Hematopoietic multipotent progenitor cell treated with erythropoietin and hydrocortisone succinate and interleukin-3 and kit ligand, for 6 days (in vitro differentiated cells): ENCODE results near the gene GUCA1C.

Source experiments
- DNase-seq: peaks from one replicate; pipeline ENCODE4 v3.0.0-alpha.2; 2015

Gene GUCA1C

GRCh38 chr3:108953700-108954099, at the start of gene GUCA1C:
Gene GUCA1C (minus strand): TSS chr3:108953879. CDS start chr3:108953762, 117 bp downstream.
- DNase-seq, result no peak

- no peak for DNase-seq
Measured at GRCh38 chr3:108998436-108998835, 44.8 kb upstream of the GUCA1C start.

- DNase-seq, result peak; percentile 1
Measured at GRCh38 chr3:108985844-108986243, 32.2 kb upstream of the GUCA1C start.

- DNase-seq, result no peak
Measured at GRCh38 chr3:108983051-108983450, 29.4 kb upstream of the GUCA1C start.

GRCh38 chr3:108976058-108976457, 22.4 kb upstream of the GUCA1C start:
- DNase-seq, result no peak

- DNase-seq, result no peak
Measured at GRCh38 chr3:108973019-108973418, 19.3 kb upstream of the GUCA1C start.

- DNase-seq, result no peak
Measured at GRCh38 chr3:108972482-108972881, 18.8 kb upstream of the GUCA1C start.

- no peak for DNase-seq
Measured at GRCh38 chr3:108970561-108970960, 16.9 kb upstream of the GUCA1C start.

- no peak for DNase-seq
Measured at GRCh38 chr3:108966773-108967172, 13.1 kb upstream of the GUCA1C start.

GRCh38 chr3:108959017-108959416, 5.3 kb upstream of the GUCA1C start:
- DNase-seq, result no peak

- no peak for DNase-seq
Measured at GRCh38 chr3:108953210-108953609, 469 bp downstream of the GUCA1C start.

- DNase-seq, result no peak
Measured at GRCh38 chr3:108951820-108952501, 1.7 kb downstream of the GUCA1C start.

GRCh38 chr3:108947855-108948254, 5.8 kb downstream of the GUCA1C start:
- DNase-seq, result no peak

- no peak for DNase-seq
Measured at GRCh38 chr3:108946292-108947285, 7.1 kb downstream of the GUCA1C start.

GRCh38 chr3:108940568-108941263, 13.0 kb downstream of the GUCA1C start:
- DNase-seq, result no peak

- no peak for DNase-seq
Measured at GRCh38 chr3:108940166-108940565, 13.5 kb downstream of the GUCA1C start.

GRCh38 chr3:108936924-108937689, 16.6 kb downstream of the GUCA1C start:
- DNase-seq, result no peak

- DNase-seq, result no peak
Measured at GRCh38 chr3:108931035-108931434, 22.6 kb downstream of the GUCA1C start.

- DNase-seq, result no peak
Measured at GRCh38 chr3:108918866-108919265, 34.8 kb downstream of the GUCA1C start.

GRCh38 chr3:108914774-108915641, 38.7 kb downstream of the GUCA1C start:
- peak; percentile 76 for DNase-seq

- DNase-seq, result no peak
Measured at GRCh38 chr3:108909799-108910198, 43.9 kb downstream of the GUCA1C start.
